HL-60 (cell line): ENCODE data around the gene CAMK2B.
A peak's percentile ranks its signal among the peaks of the same experiment; 100 is the strongest.

Experiments
- DNase-seq, 2 experiments: peaks; one replicate each; pipeline ENCODE4 v3.0.0-alpha.2; 2010 to 2020; ENCODE audit warnings: low read depth in 1 of 2, low spot score in 1 of 2
- H3K27ac ChIP-seq: fragments of 250-450 bp; sonication (Bioruptor Pico); replicated peaks from 2 replicates; pipeline ENCODE4 v1.5.1; 2020; ENCODE audit warnings: mild to moderate bottlenecking, moderate library complexity
- H3K27me3 ChIP-seq: fragments of 250-450 bp; sonication (Bioruptor Pico); 2 replicates; pipeline ENCODE4 v1.5.1; 2021; ENCODE audit warnings: mild to moderate bottlenecking, moderate library complexity; ENCODE audit not compliant: insufficient read depth, poor library complexity, severe bottlenecking
- H3K4me3 ChIP-seq: replicated peaks from 2 replicates; pipeline ENCODE4 v1.5.1; 2011; ENCODE audit warnings: mild to moderate bottlenecking, control low read depth, low read length; ENCODE audit not compliant: insufficient read depth
- GABPA ChIP-seq: IDR thresholded peaks from 2 replicates; pipeline ENCODE4 v1.6.1; 2012; ENCODE audit warnings: low read depth
- POLR2AphosphoS5 ChIP-seq: IDR thresholded peaks from 2 replicates; pipeline ENCODE4 v1.6.1; 2012; ENCODE audit warnings: low read depth
- SPI1 ChIP-seq: IDR thresholded peaks from 2 replicates; pipeline ENCODE4 v1.6.1; 2012; ENCODE audit warnings: low read depth, mild to moderate bottlenecking, borderline replicate concordance
- TF ChIP-seq, protein P1 (sequence below): IDR thresholded peaks from one replicate; pipeline ENCODE4 v1.5.1; 2011; ENCODE audit warnings: low read length, control low read depth, inconsistent platforms; ENCODE audit not compliant: insufficient read depth
- TF ChIP-seq, protein P2 (sequence below): IDR thresholded peaks from 2 replicates; pipeline ENCODE4 v1.6.1; 2012; ENCODE audit warnings: low read depth; ENCODE audit not compliant: insufficient replicate concordance

Gene CAMK2B

DNA sequence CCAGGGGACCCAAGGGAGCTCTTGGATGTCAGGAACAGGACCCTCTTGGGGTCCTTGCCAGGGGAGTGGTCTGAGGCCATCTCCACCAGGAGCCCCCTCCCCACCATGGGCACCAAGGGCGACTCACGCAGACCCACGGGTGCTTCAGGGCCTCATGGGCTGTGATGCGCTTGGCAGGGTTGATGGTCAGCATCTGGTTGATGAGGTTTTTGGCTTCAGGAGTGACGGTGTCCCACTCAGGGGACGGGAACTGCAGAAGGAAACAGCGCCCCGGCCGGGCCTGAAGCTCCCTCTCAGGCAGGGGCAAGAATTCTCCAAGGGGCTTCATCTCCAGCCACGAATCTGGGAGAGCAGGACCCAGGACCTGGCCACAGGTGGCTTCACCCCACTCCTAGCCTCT, 83.3 kb downstream of the CAMK2B start:
- no peaks in the 10 kb centered on the region for H3K27me3 ChIP-seq
- no peak overlapping the region for H3K4me3 ChIP-seq
- no peak overlapping the region for H3K27ac ChIP-seq
- TF ChIP-seq POLR2AphosphoS5 (no peak), SPI1 (no peak), GABPA (no peak)
- TF ChIP-seq, protein P1, sequence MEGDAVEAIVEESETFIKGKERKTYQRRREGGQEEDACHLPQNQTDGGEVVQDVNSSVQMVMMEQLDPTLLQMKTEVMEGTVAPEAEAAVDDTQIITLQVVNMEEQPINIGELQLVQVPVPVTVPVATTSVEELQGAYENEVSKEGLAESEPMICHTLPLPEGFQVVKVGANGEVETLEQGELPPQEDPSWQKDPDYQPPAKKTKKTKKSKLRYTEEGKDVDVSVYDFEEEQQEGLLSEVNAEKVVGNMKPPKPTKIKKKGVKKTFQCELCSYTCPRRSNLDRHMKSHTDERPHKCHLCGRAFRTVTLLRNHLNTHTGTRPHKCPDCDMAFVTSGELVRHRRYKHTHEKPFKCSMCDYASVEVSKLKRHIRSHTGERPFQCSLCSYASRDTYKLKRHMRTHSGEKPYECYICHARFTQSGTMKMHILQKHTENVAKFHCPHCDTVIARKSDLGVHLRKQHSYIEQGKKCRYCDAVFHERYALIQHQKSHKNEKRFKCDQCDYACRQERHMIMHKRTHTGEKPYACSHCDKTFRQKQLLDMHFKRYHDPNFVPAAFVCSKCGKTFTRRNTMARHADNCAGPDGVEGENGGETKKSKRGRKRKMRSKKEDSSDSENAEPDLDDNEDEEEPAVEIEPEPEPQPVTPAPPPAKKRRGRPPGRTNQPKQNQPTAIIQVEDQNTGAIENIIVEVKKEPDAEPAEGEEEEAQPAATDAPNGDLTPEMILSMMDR, result no peak
- TF ChIP-seq, protein P2, sequence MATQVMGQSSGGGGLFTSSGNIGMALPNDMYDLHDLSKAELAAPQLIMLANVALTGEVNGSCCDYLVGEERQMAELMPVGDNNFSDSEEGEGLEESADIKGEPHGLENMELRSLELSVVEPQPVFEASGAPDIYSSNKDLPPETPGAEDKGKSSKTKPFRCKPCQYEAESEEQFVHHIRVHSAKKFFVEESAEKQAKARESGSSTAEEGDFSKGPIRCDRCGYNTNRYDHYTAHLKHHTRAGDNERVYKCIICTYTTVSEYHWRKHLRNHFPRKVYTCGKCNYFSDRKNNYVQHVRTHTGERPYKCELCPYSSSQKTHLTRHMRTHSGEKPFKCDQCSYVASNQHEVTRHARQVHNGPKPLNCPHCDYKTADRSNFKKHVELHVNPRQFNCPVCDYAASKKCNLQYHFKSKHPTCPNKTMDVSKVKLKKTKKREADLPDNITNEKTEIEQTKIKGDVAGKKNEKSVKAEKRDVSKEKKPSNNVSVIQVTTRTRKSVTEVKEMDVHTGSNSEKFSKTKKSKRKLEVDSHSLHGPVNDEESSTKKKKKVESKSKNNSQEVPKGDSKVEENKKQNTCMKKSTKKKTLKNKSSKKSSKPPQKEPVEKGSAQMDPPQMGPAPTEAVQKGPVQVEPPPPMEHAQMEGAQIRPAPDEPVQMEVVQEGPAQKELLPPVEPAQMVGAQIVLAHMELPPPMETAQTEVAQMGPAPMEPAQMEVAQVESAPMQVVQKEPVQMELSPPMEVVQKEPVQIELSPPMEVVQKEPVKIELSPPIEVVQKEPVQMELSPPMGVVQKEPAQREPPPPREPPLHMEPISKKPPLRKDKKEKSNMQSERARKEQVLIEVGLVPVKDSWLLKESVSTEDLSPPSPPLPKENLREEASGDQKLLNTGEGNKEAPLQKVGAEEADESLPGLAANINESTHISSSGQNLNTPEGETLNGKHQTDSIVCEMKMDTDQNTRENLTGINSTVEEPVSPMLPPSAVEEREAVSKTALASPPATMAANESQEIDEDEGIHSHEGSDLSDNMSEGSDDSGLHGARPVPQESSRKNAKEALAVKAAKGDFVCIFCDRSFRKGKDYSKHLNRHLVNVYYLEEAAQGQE, result no peak
- no peak for DNase-seq

DNA sequence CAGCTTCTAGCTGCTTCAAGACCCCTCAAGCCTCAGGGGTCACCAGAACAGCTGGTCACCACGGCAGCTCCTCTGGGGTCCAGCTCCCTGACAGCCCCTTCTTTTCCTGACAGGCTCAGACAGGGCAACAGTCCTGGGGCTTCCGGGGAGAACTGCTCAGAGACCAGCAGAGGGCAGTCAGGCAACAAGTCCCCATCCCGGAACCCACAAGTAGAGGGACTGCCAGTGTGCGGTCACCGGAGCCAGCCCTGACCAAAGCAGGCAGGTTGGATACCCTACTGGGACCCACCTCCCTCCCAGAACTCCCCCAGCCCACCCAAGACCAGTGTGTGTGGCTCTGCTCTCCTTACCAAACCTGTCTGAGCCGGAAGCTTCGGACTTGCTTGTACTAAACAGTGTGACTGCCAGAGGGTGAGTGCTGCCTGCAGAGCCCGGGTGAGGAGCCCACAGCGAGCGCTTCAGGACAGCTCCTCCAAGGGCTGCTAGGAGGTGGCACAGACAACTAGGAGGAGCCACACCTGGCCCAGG, 84.3 kb downstream of the CAMK2B start:
- peak; percentile 61 to 82 for DNase-seq
- TF ChIP-seq SPI1, result no peak
- TF ChIP-seq, protein P2, result no peak
- TF ChIP-seq, protein P1, result peak; percentile 73
- TF ChIP-seq POLR2AphosphoS5, result peak; percentile 38; the same call in 1 of the 2 replicates
- TF ChIP-seq GABPA, result no peak
- H3K4me3 ChIP-seq, result 0 out of 2 replicates have a peak overlapping the region, but pooled peaks have one; percentile 24
- no peaks in the 10 kb centered on the region for H3K27me3 ChIP-seq
- H3K27ac ChIP-seq, result peak overlapping the region; percentile 49; the same call in 1 of the 2 replicates

DNA sequence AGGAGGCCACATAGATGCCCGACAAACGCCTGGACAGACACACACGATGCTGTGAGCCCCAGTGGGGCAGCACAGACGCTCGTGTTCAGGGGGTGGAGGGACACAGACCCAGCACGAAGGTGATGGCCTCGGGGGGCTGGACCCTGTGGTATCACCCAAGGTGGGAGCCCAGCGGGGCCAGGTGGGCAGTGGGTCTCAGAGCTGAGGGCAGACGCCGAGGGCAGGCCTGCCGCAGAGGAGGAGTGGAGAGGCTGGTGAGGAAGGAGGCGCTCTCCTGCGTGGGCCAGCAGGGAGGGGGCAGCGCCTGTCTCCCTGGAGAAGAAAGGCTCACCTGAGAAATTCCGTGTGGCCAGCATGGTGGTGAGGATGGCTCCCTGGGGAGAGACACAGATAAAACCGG, 85.0 kb downstream of the CAMK2B start:
- H3K4me3 ChIP-seq, result no peak overlapping the region
- H3K27ac ChIP-seq, result no peak overlapping the region
- no peak for DNase-seq
- TF ChIP-seq, protein P1, result no peak
- TF ChIP-seq, protein P2, result no peak
- TF ChIP-seq POLR2AphosphoS5 (no peak), GABPA (no peak), SPI1 (no peak)
- H3K27me3 ChIP-seq, result no peaks in the 10 kb centered on the region
